GM21360 (cell line): ENCODE data around the gene PDE2A.
"Not testable (repeated sequence)": the region's sequence is repeated elsewhere in the genome, so short reads cannot be mapped to it uniquely, and the experiment has no call there.

Experiments
- ATAC-seq: cut with Tn5 transposase; IDR thresholded peaks from one replicate; pipeline ENCODE4 v1.9.1; 2021; ENCODE audit warnings: mild to moderate bottlenecking, moderate library complexity; ENCODE audit not compliant: unreplicated experiment

Gene PDE2A

GRCh38 chr11:72578991-72579815 lies 95.0 kb downstream of the PDE2A start:
- no peak for ATAC-seq

DNA sequence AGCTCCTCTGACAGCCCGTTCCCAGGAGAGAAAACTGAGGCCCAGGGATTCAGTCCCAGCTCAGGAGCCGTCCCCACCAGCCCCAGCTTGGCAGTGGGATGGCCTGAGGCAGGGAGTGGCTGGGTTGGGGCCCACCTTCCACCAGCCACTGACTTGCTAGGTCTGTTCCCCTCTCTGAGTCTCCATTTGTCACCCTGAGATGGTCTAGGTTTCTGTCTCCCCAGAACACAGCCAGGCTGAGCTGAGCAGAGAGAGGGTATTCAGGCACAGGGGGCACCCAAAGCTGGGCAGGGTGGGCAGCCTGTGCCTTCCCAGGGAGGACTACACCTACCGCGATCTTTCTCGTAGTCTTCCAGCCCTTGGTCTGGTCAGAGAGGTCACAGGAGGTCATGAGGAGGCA lies 95.7 kb downstream of the PDE2A start:
- no peak for ATAC-seq

GRCh38 chr11:72578051-72578450 lies 96.2 kb downstream of the PDE2A start:
- ATAC-seq = no peak

GRCh38 chr11:72577271-72577721 lies 96.9 kb downstream of the PDE2A start:
- ATAC-seq = no peak

DNA sequence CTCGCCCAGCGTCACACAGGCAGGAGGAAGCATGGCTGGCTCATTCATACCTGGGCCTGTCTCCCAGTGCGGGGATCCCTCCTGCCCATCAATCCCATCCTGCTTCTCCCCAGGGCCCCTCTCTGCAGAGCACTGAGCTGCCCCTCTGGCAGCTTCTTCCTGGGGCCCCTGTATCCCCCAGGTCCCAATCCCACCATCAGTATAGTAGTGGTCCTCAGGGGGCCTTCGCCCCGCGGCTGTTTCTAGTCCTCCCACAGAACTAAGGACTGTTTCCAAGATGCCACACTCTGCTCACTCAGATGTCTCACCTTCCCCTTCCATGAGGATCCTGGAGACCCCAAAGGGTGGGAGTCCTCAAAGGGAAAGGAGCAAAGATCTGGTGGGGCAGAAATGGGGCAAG lies 97.6 kb downstream of the PDE2A start:
- ATAC-seq = no peak

DNA sequence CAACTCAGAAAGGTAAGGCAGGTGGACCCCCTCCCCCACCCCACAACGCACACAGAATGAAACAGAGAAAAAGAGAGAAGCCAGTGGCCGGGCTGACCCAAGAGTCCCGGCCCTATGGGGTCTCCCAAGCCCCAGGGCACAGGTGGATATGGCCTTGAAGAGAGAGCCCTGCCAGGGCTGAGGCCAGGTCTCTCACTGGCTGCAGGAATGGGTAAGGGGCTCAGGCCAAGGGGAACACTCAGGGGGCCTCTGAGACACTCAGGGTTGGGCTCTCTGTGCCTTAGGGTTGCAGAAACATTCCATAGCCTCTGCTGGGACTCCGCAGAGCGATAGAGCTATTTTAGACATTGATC lies 98.0 kb downstream of the PDE2A start:
- no peak for ATAC-seq

- no peak for ATAC-seq
Measured at GRCh38 chr11:72575533-72576242, 98.5 kb downstream of the PDE2A start.

DNA sequence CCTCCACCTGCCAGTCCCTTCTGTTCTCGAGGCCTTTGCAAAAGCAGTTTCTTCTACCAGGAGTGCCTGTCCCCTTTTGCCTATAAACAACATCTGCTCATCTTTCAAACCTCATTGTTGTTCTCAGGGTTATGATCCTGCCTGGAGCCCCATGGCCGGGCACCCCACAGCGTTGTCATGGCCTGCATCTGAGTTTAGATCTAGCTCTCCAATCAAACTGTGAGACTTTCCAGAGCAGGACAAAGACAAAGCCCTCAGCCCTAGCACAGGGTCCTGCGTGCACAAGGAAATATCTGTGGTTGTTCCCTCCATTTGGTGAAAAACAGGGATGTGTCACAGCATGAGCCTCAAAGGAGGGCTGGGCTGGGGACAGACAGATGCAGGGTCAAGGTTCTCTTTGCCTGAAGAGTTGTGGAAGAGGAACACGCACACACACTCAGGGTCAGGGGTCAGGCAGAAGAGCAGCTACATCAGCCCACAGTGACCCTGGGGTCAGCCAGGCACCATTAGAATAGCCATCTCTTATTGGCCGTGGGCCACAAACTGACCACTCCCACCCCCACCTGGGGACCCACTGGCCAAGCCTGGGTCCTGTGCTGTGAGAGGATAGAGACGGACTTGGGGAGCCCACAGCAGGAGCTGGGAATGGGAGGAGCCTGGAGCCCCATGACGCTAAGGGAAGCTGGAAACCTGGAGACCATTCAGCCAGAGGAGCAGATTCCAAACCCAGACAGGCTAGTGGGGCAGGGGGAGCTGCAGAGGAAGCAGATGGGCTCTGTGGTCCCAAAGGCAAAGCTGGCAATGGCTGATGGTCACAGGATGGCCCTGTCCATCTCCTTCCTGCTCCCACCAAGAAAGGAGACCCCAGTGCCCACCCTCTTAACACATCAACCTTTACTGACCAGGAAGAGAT lies 99.4 kb downstream of the PDE2A start:
- no peak for ATAC-seq

DNA sequence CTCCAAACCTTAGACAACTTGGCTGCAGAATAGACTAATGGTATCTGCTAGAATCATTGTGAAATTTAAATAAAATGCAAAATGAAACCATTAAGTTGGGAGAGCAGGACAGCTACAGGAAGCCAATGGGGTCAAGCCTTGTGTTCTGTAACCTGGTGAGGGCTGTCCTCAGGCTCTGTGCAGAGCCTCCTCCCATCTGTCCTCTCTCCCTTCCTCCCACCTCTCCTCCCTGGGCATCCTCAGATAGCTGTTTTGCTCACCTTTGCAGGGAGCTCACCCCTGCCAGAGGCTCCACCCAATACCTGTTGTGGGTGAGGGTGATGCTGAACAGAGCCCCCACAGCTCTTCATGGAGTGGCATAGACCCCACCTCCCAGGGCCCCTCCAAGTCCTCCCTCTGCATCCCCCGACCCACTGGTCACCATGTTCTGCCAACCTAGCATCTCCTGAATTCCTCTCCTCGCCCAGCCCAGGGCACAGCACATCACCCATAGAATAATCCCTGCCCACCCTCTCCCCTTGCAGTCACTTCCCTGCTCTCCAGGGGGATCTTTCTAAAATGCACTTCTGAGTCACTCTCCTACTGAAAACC lies 100.3 kb downstream of the PDE2A start:
- no peak for ATAC-seq

GRCh38 chr11:72573072-72573854 lies 101.0 kb downstream of the PDE2A start:
- ATAC-seq = no peak

DNA sequence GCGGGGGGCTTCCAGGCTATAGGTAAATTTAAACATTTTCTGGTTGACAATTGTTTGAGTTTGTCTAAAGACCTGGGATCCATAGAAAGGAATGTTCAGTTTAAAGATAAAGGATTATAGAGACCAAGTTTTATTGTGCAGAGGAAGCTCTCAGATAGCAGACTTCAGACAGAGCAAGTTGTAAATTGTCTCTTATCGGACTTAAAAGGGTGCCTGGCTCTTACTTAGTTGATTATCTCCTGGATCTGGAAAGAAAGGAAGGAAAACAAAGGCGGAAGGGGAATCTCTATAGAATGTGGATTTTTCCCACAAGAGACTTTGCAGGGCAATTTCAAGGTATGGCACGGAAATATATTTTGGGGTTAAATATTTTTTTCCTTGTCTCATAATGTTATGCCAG lies 101.7 kb downstream of the PDE2A start:
- not testable (repeated sequence) for ATAC-seq

GRCh38 chr11:72570893-72571661 lies 103.1 kb downstream of the PDE2A start:
- no peak for ATAC-seq

GRCh38 chr11:72569966-72570892 lies 104.0 kb downstream of the PDE2A start:
- no peak for ATAC-seq

DNA sequence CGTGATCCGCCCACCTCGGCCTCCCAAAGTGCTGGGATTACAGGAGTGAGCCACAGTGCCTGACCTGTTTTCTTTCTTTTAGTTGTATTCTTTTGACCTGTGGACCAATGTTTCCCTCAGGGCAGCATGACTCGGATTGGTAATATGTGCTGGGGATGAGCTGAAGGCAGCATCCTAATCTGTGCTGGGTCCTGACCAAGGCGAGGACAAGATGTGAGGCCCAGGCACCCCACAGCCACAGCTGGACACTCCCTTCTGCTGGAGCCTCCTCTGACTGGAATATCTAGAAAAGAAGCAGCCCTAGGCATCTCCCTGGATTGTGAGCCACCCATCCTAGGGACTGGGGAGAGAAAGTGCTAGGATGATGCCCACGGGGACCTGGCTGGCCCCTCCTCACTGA lies 105.4 kb downstream of the PDE2A start:
- ATAC-seq = no peak

- ATAC-seq = no peak
Measured at GRCh38 chr11:72562431-72562830, 111.8 kb downstream of the PDE2A start.

GRCh38 chr11:72561856-72562255 lies 112.4 kb downstream of the PDE2A start:
- no peak for ATAC-seq

- not testable (repeated sequence) for ATAC-seq
Measured at GRCh38 chr11:72560864-72561263, 113.4 kb downstream of the PDE2A start.

DNA sequence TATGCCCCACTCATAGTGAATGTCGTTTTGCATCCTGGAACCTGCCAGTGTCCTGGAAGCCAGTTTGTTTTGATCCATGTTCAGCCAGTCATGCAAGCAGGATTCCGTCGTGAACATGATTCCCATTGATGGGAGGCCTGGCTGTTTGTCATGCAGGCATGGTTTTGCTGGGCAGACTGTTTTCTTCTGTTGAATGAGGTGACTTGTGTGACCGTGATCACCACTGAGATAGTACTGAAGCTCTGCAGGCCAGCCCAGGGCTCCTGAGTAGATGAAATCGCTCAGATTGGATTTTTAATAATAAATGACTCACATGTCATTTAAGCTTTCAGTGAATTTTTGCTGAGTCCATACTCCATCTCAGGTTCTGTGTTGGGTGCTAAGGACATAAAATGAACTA lies 117.8 kb downstream of the PDE2A start:
- no peak for ATAC-seq
